ENCODE results near the gene OR52A1. TPM values are rescaled to one million over a fixed set of nuclear protein-coding genes. Genes with fewer than 3 reads are reported as not detected.

Gene OR52A1
- total and polyA plus RNA-seq, 2 donors from 2014 or later = not detected

- no peaks in the 10 kb centered on the region for H3K36me3 ChIP-seq (ENCODE audit: control insufficient read depth in 2 of 3, insufficient read depth in 3 of 3, low read length in 3 of 3)
- FAIRE-seq (no peak), DNase-seq (no peak)
- H3K27ac ChIP-seq (ENCODE audit: low read depth in 2 of 2, low read length in 2 of 2) = no peak overlapping the region
- intact Hi-C loops (cut with DNase I) = no loop called here
- no peaks in the 10 kb centered on the region for H3K9me3 ChIP-seq (ENCODE audit: control insufficient read depth in 2 of 3, insufficient read depth in 1 of 3, low read length in 3 of 3)
- no peak overlapping the region for H3K4me3 ChIP-seq (ENCODE audit: low read length in 3 of 3)
- TF ChIP-seq CTCF (IDR thresholded peaks at IDR 0.05; ENCODE audit: borderline replicate concordance, extremely low read depth, insufficient read depth) = no peak
- H3K27me3 ChIP-seq (ENCODE audit: control insufficient read depth, insufficient read depth, low read length) = no peaks in the 10 kb centered on the region
- no peaks in the 10 kb centered on the region for H3K4me1 ChIP-seq (ENCODE audit: control insufficient read depth in 2 of 3, insufficient read depth in 2 of 3, low read depth in 1 of 3, low read length in 3 of 3)
- no peak overlapping the region for H3K9ac ChIP-seq (ENCODE audit: low read length in 3 of 3)
These were observed 58.5 kb downstream of the OR52A1 start for GRCh38 chr11:5096011-5096410.

Other genes starting within 250 kb of the OR52A1 start
- gene OR51G2, start 235.4 kb downstream of the OR52A1 start, total RNA-seq = not detected
- gene OR51G2, start 235.4 kb downstream of the OR52A1 start, polyA plus RNA-seq (ENCODE audit: insufficient read depth, low read depth, low replicate concordance) = not detected
- gene OR51G1, start 230.4 kb downstream of the OR52A1 start, total RNA-seq = not detected
- not detected for gene OR51G1, start 230.4 kb downstream of the OR52A1 start, polyA plus RNA-seq (ENCODE audit: insufficient read depth, low read depth, low replicate concordance)
- not detected for gene OR51A4, start 207.2 kb downstream of the OR52A1 start, total RNA-seq
- gene OR51A4, start 207.2 kb downstream of the OR52A1 start, polyA plus RNA-seq (ENCODE audit: insufficient read depth, low read depth, low replicate concordance) = not detected
- gene OR51A2, start 199.0 kb downstream of the OR52A1 start, total RNA-seq = not detected
- gene OR51A2, start 199.0 kb downstream of the OR52A1 start, polyA plus RNA-seq (ENCODE audit: insufficient read depth, low read depth, low replicate concordance) = not detected
- not detected for gene OR51L1, start 159.9 kb downstream of the OR52A1 start, total RNA-seq
- gene OR51L1, start 159.9 kb downstream of the OR52A1 start, polyA plus RNA-seq (ENCODE audit: insufficient read depth, low read depth, low replicate concordance) = not detected
- not detected for gene OR52J3, start 108.2 kb downstream of the OR52A1 start, total RNA-seq
- not detected for gene OR52J3, start 108.2 kb downstream of the OR52A1 start, polyA plus RNA-seq (ENCODE audit: insufficient read depth, low read depth, low replicate concordance)
- not detected for gene OR52E2, start 95.1 kb downstream of the OR52A1 start, total RNA-seq
- gene OR52E2, start 95.1 kb downstream of the OR52A1 start, polyA plus RNA-seq (ENCODE audit: insufficient read depth, low read depth, low replicate concordance) = not detected
- not detected for gene OR52E1, start 85.2 kb downstream of the OR52A1 start, total RNA-seq
- gene OR52E1, start 85.2 kb downstream of the OR52A1 start, polyA plus RNA-seq (ENCODE audit: insufficient read depth, low read depth, low replicate concordance) = not detected
- not detected for gene OR52A5, start 16.4 kb downstream of the OR52A1 start, total RNA-seq
- gene OR52A5, start 16.4 kb downstream of the OR52A1 start, polyA plus RNA-seq (ENCODE audit: insufficient read depth, low read depth, low replicate concordance) = not detected
- not detected for gene OR51V1, start 45.9 kb upstream of the OR52A1 start, total RNA-seq
- not detected for gene OR51V1, start 45.9 kb upstream of the OR52A1 start, polyA plus RNA-seq (ENCODE audit: insufficient read depth, low read depth, low replicate concordance)
- 59.9 TPM for gene HBB, start 72.3 kb upstream of the OR52A1 start, total RNA-seq
- gene HBB, start 72.3 kb upstream of the OR52A1 start, polyA plus RNA-seq (ENCODE audit: insufficient read depth, low read depth, low replicate concordance) = 10.9 TPM
- gene HBD, start 79.7 kb upstream of the OR52A1 start, total RNA-seq = 1.3 TPM
- 5.6 TPM for gene HBD, start 79.7 kb upstream of the OR52A1 start, polyA plus RNA-seq (ENCODE audit: insufficient read depth, low read depth, low replicate concordance)
- not detected for gene HBG1, start 95.1 kb upstream of the OR52A1 start, total RNA-seq
- gene HBG1, start 95.1 kb upstream of the OR52A1 start, polyA plus RNA-seq (ENCODE audit: insufficient read depth, low read depth, low replicate concordance) = not detected
- not detected for gene HBG2, start 100.0 kb upstream of the OR52A1 start, total RNA-seq
- not detected for gene HBG2, start 100.0 kb upstream of the OR52A1 start, polyA plus RNA-seq (ENCODE audit: insufficient read depth, low read depth, low replicate concordance)
- gene HBE1, start 115.2 kb upstream of the OR52A1 start, total RNA-seq = not detected
- gene HBE1, start 115.2 kb upstream of the OR52A1 start, polyA plus RNA-seq (ENCODE audit: insufficient read depth, low read depth, low replicate concordance) = not detected
- not detected for gene OR51B4, start 147.2 kb upstream of the OR52A1 start, total RNA-seq
- gene OR51B4, start 147.2 kb upstream of the OR52A1 start, polyA plus RNA-seq (ENCODE audit: insufficient read depth, low read depth, low replicate concordance) = not detected
- not detected for gene OR51B2, start 169.5 kb upstream of the OR52A1 start, total RNA-seq
- not detected for gene OR51B2, start 169.5 kb upstream of the OR52A1 start, polyA plus RNA-seq (ENCODE audit: insufficient read depth, low read depth, low replicate concordance)
- not detected for gene OR51B5, start 188.8 kb upstream of the OR52A1 start, total RNA-seq
- not detected for gene OR51B5, start 188.8 kb upstream of the OR52A1 start, polyA plus RNA-seq (ENCODE audit: insufficient read depth, low read depth, low replicate concordance)
- not detected for gene OR51B6, start 196.8 kb upstream of the OR52A1 start, total RNA-seq
- gene OR51B6, start 196.8 kb upstream of the OR52A1 start, polyA plus RNA-seq (ENCODE audit: insufficient read depth, low read depth, low replicate concordance) = not detected
- not detected for gene OR51M1, start 229.1 kb upstream of the OR52A1 start, total RNA-seq
- gene OR51M1, start 229.1 kb upstream of the OR52A1 start, polyA plus RNA-seq (ENCODE audit: insufficient read depth, low read depth, low replicate concordance) = not detected